Common myeloid progenitor, CD34-positive (primary cell): Measurements from ENCODE around the gene TAF4B.
A peak's percentile ranks its signal among the peaks of the same experiment; 100 is the strongest.
"Not testable (repeated sequence)": the region's sequence is repeated elsewhere in the genome, so short reads cannot be mapped to it uniquely, and the experiment has no call there.

ENCODE experiments used
- CTCF ChIA-PET: fragments of 350-600 bp; sonication (Branson Sonifier 250); formaldehyde crosslinking; loops from one replicate; lab custom pipeline; 2021; ENCODE audit warnings: antibody characterized with exemption; lab: Charles Lee
- POLR2A ChIA-PET: fragments of 350-600 bp; sonication (Branson Sonifier 250); formaldehyde crosslinking; loops from one replicate; lab custom pipeline; 2021; ENCODE audit warnings: antibody characterized with exemption; lab: Charles Lee
- DNase-seq, 3 donors: peaks; one replicate each; pipeline versions ENCODE4 v3.0.0 to v3.0.0-alpha.2; 2013
- H3K27ac ChIP-seq, 2 experiments: 1 replicate in 1 of 2; 2 replicates in 1 of 2; pipeline ENCODE4 v1.7.0; 2013; ENCODE audit warnings: inconsistent platforms in 2 of 2, low read length in 2 of 2, mild to moderate bottlenecking in 2 of 2, low read depth in 1 of 2, moderate library complexity in 1 of 2; ENCODE audit not compliant: severe bottlenecking in 2 of 2, insufficient read depth in 1 of 2, poor library complexity in 1 of 2
- H3K27me3 ChIP-seq, 5 experiments: replicated peaks in 2 of 5; 1 replicate in 3 of 5; 2 replicates in 2 of 5; pipeline versions ENCODE4 v1.6.1 to v1.7.0; 2013; ENCODE audit warnings: low read length in 4 of 5, mild to moderate bottlenecking in 2 of 5, moderate library complexity in 2 of 5, inconsistent platforms in 1 of 5; ENCODE audit not compliant: insufficient read depth in 5 of 5, control insufficient read depth in 4 of 5
- H3K36me3 ChIP-seq, 4 experiments: 1 replicate in 2 of 4; 2 replicates in 2 of 4; pipeline versions ENCODE4 v1.6.1 to v1.7.0; 2013; ENCODE audit warnings: low read length in 3 of 4, control low read depth in 1 of 4, mild to moderate bottlenecking in 1 of 4; ENCODE audit not compliant: control insufficient read depth in 4 of 4, insufficient read depth in 4 of 4
- H3K4me1 ChIP-seq, 4 experiments: 1 replicate in 3 of 4; 2 replicates in 1 of 4; pipeline versions ENCODE4 v1.6.1 to v1.7.1; 2013; ENCODE audit warnings: low read length in 3 of 4, mild to moderate bottlenecking in 3 of 4, control low read depth in 1 of 4, inconsistent platforms in 1 of 4, moderate library complexity in 1 of 4; ENCODE audit not compliant: control insufficient read depth in 4 of 4, insufficient read depth in 4 of 4; ENCODE audit errors: control extremely low read depth in 1 of 4
- H3K4me3 ChIP-seq, 7 experiments: 1 replicate in 4 of 7; 2 replicates in 3 of 7; pipeline versions ENCODE4 v1.5.1 to v1.7.0; 2013; ENCODE audit warnings: mild to moderate bottlenecking in 7 of 7, low read length in 6 of 7, moderate library complexity in 6 of 7, inconsistent platforms in 2 of 7, low read depth in 2 of 7, control low read depth in 1 of 7; ENCODE audit not compliant: insufficient read depth in 4 of 7, control insufficient read depth in 1 of 7; ENCODE audit errors: extremely low read depth in 1 of 7
- H3K9me3 ChIP-seq, 5 experiments: 1 replicate in 4 of 5; 2 replicates in 1 of 5; pipeline versions ENCODE4 v1.6.1 to v1.7.1; 2013; ENCODE audit warnings: low read length in 4 of 5, mild to moderate bottlenecking in 2 of 5, inconsistent platforms in 1 of 5, low read depth in 1 of 5, moderate library complexity in 1 of 5; ENCODE audit not compliant: control insufficient read depth in 4 of 5, insufficient read depth in 2 of 5; ENCODE audit errors: control extremely low read depth in 1 of 5
- WGBS: methylation state at CpG from one replicate; pipeline ENCODE4 v1.1.5; 2013; ENCODE audit not compliant: insufficient coverage; 5-methylcytosine and 5-hydroxymethylcytosine counted together

Gene TAF4B

DNA sequence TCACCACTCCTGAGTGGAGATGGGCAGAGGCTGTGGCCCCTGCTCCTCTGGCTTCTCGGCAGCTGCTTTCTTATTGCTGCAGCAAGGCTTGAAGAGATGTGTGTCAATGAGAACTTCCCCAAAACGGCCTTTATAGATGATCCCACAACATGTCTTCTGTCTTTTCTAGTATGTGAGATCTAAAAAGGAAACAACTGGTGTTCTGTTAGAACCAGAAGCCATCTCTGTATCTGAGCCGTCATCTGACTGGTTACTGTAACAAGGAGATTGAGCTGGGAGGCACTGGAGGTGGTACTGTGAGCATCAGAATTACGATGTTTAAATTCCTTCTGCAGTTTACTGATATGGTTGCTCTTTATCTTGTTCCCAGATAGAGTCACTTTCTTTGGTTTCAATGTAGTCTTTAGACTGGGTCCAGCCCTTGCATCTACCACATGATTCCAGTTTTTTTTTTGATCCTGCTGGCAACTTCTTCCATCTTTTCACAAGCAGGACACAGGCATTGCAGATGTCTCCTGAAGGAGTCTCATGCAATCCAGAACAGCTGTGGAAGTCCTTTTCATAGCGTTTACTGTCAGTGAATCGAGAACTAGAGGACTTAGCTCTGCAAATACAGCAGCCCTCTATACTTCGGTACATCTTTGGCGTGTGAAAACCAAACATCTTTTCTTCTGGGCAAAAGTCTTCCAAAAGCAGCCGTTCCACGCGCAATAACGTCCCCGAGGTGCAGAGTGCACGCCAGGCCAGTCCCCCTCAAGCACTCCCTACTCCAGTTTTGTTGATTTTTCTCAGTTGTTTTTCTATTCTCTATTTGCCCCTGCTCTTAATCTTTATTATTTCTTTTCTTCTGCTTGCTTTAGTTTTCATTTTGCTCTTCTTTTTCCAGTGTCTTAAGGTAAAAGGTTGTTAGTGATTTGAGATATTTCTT, 29.7 kb downstream of the TAF4B start:
- Histone ChIP-seq H3K27ac (no peak overlapping the region), H3K27me3 (no peaks in the 10 kb centered on the region), H3K9me3 (no peaks in the 10 kb centered on the region), H3K4me3 (peak overlapping the region in 3 of 7 experiments; percentile 14 to 40 (median 16)), H3K36me3 (no peaks in the 10 kb centered on the region), H3K4me1 (peaks cover 0 to 15% (median 6%) of the 10 kb centered on the region in 4 experiments)
- CTCF ChIA-PET = no interaction called here
- 83% methylated on average over 12 of the region's 14 CpGs for WGBS
- peak; percentile 57 to 93 (median 87) for DNase-seq
- POLR2A ChIA-PET = interaction anchor here (0.6 kb wide), 1 partner anchor 986 kb away, joined by 3 read pairs; no protein-coding TSS in a partner anchor

GRCh38 chr18:26258711-26259110, 32.5 kb downstream of the TAF4B start:
- H3K9me3 ChIP-seq = peaks cover 0 to 6% (median 3%) of the 10 kb centered on the region in 5 experiments
- no peaks in the 10 kb centered on the region for H3K27me3 ChIP-seq
- POLR2A ChIA-PET = no interaction called here
- CTCF ChIA-PET = interaction anchor here (0.9 kb wide), 1 partner anchor 748 kb away, joined by 3 read pairs; no protein-coding TSS in a partner anchor
- H3K36me3 ChIP-seq = no peaks in the 10 kb centered on the region
- peaks cover 0 to 15% (median 5%) of the 10 kb centered on the region in 4 experiments for H3K4me1 ChIP-seq
- WGBS = no CpG with 5 or more reads among the region's 3 CpGs
- no peak overlapping the region for H3K4me3 ChIP-seq
- no peak overlapping the region for H3K27ac ChIP-seq
- DNase-seq = no peak

GRCh38 chr18:26259416-26259815, 33.2 kb downstream of the TAF4B start:
- H3K36me3 ChIP-seq, H3K4me3 ChIP-seq, H3K27ac ChIP-seq, H3K27me3 ChIP-seq, H3K9me3 ChIP-seq, POLR2A ChIA-PET, DNase-seq: not testable (repeated sequence)
- peaks cover 0 to 11% (median 5%) of the 10 kb centered on the region in 4 experiments for H3K4me1 ChIP-seq
- WGBS = no CpG with 5 or more reads among the region's 4 CpGs
- CTCF ChIA-PET = interaction anchor here (0.9 kb wide), 1 partner anchor 747 kb away, joined by 3 read pairs; no protein-coding TSS in a partner anchor

DNA sequence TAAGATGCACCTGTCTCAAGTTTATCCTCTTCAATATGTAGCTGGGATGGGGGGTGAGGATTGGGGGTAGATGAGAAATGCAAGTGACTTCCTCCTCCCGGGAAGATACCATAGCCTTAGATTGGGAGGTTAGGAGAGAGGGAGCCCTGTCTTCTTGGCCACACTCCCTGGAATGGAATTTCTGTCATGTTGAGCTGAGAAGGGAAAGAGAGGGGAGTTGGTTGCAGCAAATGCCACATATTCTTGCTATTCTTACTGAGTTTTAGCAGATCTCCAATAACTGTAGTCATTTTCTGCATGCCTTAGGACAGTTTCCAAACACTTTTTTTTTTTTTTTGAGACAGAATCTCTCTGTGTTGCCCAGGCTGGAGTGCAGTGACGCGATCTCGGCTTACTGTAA, 35.9 kb downstream of the TAF4B start:
- 100% methylated on average over 2 of the region's 4 CpGs for WGBS
- DNase-seq = no peak
- peaks cover 0 to 6% (median 3%) of the 10 kb centered on the region in 5 experiments for H3K9me3 ChIP-seq
- H3K36me3 ChIP-seq = peaks cover 0 to 3% (median 0%) of the 10 kb centered on the region in 4 experiments
- H3K27me3 ChIP-seq = no peaks in the 10 kb centered on the region
- H3K4me3 ChIP-seq = no peak overlapping the region
- no peak overlapping the region for H3K27ac ChIP-seq
- POLR2A ChIA-PET = interaction anchor here (0.6 kb wide), 1 partner anchor 15 kb away, joined by 4 read pairs; no protein-coding TSS in a partner anchor
- CTCF ChIA-PET = interaction anchor here (0.7 to 1.5 kb wide), 3 partner anchors 20 to 102 kb away, joined by 3 read pairs; no protein-coding TSS in a partner anchor
- no peaks in the 10 kb centered on the region for H3K4me1 ChIP-seq

DNA sequence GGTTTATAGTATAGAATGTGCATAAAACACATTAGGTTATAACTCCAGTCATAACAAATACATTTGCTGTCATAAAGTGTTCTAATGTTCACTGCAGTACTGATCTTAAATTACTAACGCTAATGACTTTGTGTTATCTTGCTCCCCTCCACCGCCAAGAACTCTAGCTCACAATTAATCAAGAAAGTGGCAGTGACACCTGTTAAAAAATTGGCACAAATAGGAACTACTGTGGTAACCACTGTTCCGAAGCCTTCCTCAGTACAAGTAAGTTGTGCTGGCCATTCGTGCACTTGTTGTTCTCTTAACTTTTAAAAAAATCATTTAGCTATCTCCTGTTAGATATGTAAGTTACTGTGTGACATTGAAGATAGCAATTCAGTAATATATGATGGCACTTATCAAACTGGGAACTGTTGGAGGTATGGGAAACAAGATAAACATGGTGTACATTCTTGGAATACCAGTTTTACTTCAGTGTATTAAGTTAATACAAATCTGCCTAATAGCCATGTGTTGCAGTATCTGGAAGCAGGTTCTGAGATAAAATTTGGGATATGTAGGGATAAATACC, 41.2 kb downstream of the TAF4B start:
- DNase-seq = peak in 2 of 3 donors; percentile 8 to 47
- peaks cover 10 to 25% (median 17%) of the 10 kb centered on the region in 4 experiments for H3K36me3 ChIP-seq
- H3K27ac ChIP-seq = no peak overlapping the region
- CTCF ChIA-PET = no interaction called here
- H3K9me3 ChIP-seq = no peaks in the 10 kb centered on the region
- H3K27me3 ChIP-seq = no peaks in the 10 kb centered on the region
- H3K4me1 ChIP-seq = no peaks in the 10 kb centered on the region
- H3K4me3 ChIP-seq = no peak overlapping the region
- WGBS = 83% methylated on average over 3 of the region's 4 CpGs
- POLR2A ChIA-PET = no interaction called here

DNA sequence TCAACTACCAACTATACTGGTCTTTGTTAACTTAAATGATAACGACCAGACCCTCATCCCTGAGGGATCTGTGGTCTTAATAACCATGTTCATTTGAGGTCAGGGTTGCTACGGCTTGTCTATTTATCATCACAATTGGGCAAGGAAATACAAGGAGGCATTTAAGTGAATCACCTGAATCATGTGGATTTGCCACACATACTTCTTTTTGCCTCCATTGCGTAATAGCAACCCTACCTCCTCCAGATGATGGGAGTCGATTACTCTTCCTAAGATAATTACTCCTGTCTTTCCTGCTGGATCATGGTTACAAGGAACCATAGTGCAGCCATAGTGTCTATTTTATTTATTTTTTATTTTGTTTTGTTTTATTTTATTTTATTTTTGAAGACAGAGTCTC, 42.2 kb downstream of the TAF4B start:
- no peak overlapping the region for H3K27ac ChIP-seq
- WGBS = 100% methylated on average over 2 of the region's 4 CpGs
- H3K36me3 ChIP-seq = peaks cover 10 to 25% (median 17%) of the 10 kb centered on the region in 4 experiments
- H3K27me3 ChIP-seq = no peaks in the 10 kb centered on the region
- DNase-seq = no peak
- ChIA-PET POLR2A (no interaction called here), CTCF (no interaction called here)
- no peak overlapping the region for H3K4me3 ChIP-seq
- no peaks in the 10 kb centered on the region for H3K4me1 ChIP-seq
- H3K9me3 ChIP-seq = no peaks in the 10 kb centered on the region
